Loucy (cell line): ENCODE data around the gene ANKS4B.

Experiments
- H2AFZ ChIP-seq: fragments of 200-600 bp; sonication (generic); 2 replicates; pipeline ENCODE4 v1.6.0; 2016; ENCODE audit warnings: antibody characterized with exemption, mild to moderate bottlenecking, low read length, moderate library complexity
- H3F3A ChIP-seq: fragments of 200-600 bp; 2 replicates; pipeline ENCODE4 v1.6.0; 2016; ENCODE audit warnings: antibody characterized with exemption, low read depth, mild to moderate bottlenecking
- H3K27me3 ChIP-seq: fragments of 200-600 bp; sonication (generic); 2 replicates; pipeline ENCODE4 v1.6.1; 2014; ENCODE audit warnings: low read length, mild to moderate bottlenecking; ENCODE audit not compliant: insufficient read depth, poor library complexity, severe bottlenecking
- H3K36me3 ChIP-seq: fragments of 200-600 bp; sonication (generic); 2 replicates; pipeline ENCODE4 v1.6.1; 2016; ENCODE audit warnings: low read length; ENCODE audit not compliant: insufficient read depth
- H3K4me1 ChIP-seq: fragments of 200-600 bp; sonication (generic); 2 replicates; pipeline ENCODE4 v1.5.1; 2014; ENCODE audit warnings: low read length, mild to moderate bottlenecking; ENCODE audit not compliant: insufficient read depth, poor library complexity, severe bottlenecking
- H3K4me2 ChIP-seq: fragments of 200-600 bp; sonication (generic); 2 replicates; pipeline ENCODE4 v1.6.0; 2014; ENCODE audit warnings: antibody characterized with exemption, low read length, low read depth, mild to moderate bottlenecking; ENCODE audit not compliant: poor library complexity, severe bottlenecking
- H3K4me3 ChIP-seq: fragments of 200-600 bp; sonication (generic); 2 replicates; pipeline ENCODE4 v1.5.1; 2014; ENCODE audit warnings: low read length, mild to moderate bottlenecking, mixed read lengths; ENCODE audit not compliant: poor library complexity, severe bottlenecking
- H3K79me2 ChIP-seq: fragments of 200-600 bp; sonication (generic); 2 replicates; pipeline ENCODE4 v1.6.1; 2014; ENCODE audit warnings: low read length; ENCODE audit not compliant: insufficient read depth
- H3K9ac ChIP-seq: fragments of 200-600 bp; sonication (generic); 2 replicates; pipeline ENCODE4 v1.6.0; 2014; ENCODE audit warnings: mild to moderate bottlenecking, low read depth, low read length, moderate library complexity; ENCODE audit not compliant: poor library complexity, severe bottlenecking
- H3K9me2 ChIP-seq: fragments of 200-600 bp; sonication (generic); replicated peaks from 2 replicates; pipeline ENCODE4 v1.6.1; 2016; ENCODE audit warnings: low read depth, low read length, mixed read lengths
- H3K9me3 ChIP-seq: fragments of 200-600 bp; sonication (generic); 2 replicates; pipeline ENCODE4 v1.6.1; 2014; ENCODE audit warnings: mild to moderate bottlenecking, antibody characterized with exemption, low read length, low read depth; ENCODE audit not compliant: insufficient read depth
- H4K20me1 ChIP-seq: fragments of 200-600 bp; sonication (generic); 2 replicates; pipeline ENCODE4 v1.6.0; 2014; ENCODE audit warnings: antibody characterized with exemption, low read length, mild to moderate bottlenecking; ENCODE audit not compliant: insufficient read depth, poor library complexity, severe bottlenecking
- EZH2phosphoT487 ChIP-seq: fragments of 200-600 bp; IDR thresholded peaks from 2 replicates; pipeline ENCODE4 v1.6.1; 2018; ENCODE audit warnings: antibody characterized with exemption, mild to moderate bottlenecking, moderate library complexity, borderline replicate concordance
- TF ChIP-seq, protein P1 (sequence below): fragments of 200-600 bp; sonication (generic); conservative IDR thresholded peaks from 2 replicates; pipeline ENCODE4 v1.5.1; 2014; ENCODE audit warnings: mild to moderate bottlenecking, antibody characterized with exemption, low read length

The ANKS4B gene

DNA sequence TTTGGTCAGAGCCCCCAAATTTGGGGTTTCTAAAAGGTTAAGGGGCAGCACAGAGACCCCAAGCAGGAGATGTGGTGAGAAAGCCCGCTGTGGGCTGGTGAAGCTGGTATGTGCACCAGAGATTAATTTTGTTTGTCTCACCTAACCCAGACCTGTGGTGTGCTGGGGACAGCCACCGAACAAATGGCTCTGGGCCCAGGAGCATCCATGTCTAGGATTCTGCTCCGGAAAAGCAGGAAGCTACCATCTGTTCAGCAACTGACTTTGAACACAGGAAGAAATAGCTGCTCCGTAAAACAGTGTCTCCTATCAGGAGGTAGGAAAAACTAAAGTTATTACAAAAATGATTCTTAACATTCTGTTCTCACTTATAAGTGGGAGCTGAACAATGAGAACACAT, 19.4 kb upstream of the ANKS4B start:
- no peaks in the 10 kb centered on the region for H3F3A ChIP-seq
- TF ChIP-seq, protein P1, sequence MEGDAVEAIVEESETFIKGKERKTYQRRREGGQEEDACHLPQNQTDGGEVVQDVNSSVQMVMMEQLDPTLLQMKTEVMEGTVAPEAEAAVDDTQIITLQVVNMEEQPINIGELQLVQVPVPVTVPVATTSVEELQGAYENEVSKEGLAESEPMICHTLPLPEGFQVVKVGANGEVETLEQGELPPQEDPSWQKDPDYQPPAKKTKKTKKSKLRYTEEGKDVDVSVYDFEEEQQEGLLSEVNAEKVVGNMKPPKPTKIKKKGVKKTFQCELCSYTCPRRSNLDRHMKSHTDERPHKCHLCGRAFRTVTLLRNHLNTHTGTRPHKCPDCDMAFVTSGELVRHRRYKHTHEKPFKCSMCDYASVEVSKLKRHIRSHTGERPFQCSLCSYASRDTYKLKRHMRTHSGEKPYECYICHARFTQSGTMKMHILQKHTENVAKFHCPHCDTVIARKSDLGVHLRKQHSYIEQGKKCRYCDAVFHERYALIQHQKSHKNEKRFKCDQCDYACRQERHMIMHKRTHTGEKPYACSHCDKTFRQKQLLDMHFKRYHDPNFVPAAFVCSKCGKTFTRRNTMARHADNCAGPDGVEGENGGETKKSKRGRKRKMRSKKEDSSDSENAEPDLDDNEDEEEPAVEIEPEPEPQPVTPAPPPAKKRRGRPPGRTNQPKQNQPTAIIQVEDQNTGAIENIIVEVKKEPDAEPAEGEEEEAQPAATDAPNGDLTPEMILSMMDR = no peak
- no peak for TF ChIP-seq EZH2phosphoT487
- no peak overlapping the region for H3K9ac ChIP-seq
- no peaks in the 10 kb centered on the region for H3K27me3 ChIP-seq
- H3K4me2 ChIP-seq = no peak overlapping the region
- H3K79me2 ChIP-seq = no peaks in the 10 kb centered on the region
- H3K9me3 ChIP-seq = no peaks in the 10 kb centered on the region
- H3K4me3 ChIP-seq = no peak overlapping the region
- H2AFZ ChIP-seq = no peak overlapping the region
- no peaks in the 10 kb centered on the region for H3K9me2 ChIP-seq
- H4K20me1 ChIP-seq = no peaks in the 10 kb centered on the region
- H3K36me3 ChIP-seq = no peaks in the 10 kb centered on the region
- no peaks in the 10 kb centered on the region for H3K4me1 ChIP-seq

DNA sequence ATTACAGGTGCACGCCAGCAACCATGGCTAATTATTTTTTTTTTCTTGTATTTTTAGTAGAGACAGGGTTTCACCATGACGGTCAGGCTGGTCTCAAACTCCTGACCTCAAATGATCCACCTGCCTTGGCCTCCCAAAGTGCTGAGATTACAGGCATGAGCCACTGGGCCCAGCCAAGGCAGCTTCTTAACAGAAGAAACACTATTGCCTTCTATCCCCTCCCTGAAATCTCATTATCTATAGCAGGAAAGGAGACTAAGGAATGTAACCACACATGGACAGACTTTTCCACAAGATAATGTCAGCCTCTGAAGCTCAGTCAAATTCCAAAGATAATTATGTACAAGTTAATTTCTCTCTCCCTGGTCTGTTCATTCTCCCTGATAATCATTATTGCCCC, 16.4 kb upstream of the ANKS4B start:
- no peak for TF ChIP-seq EZH2phosphoT487
- TF ChIP-seq, protein P1 = no peak
- H3K4me1 ChIP-seq = no peaks in the 10 kb centered on the region
- no peaks in the 10 kb centered on the region for H3K27me3 ChIP-seq
- no peaks in the 10 kb centered on the region for H3K79me2 ChIP-seq
- no peaks in the 10 kb centered on the region for H3K9me3 ChIP-seq
- no peak overlapping the region for H3K4me3 ChIP-seq
- H3K9me2 ChIP-seq = no peaks in the 10 kb centered on the region
- H3F3A ChIP-seq = no peaks in the 10 kb centered on the region
- H3K9ac ChIP-seq = no peak overlapping the region
- H4K20me1 ChIP-seq = no peaks in the 10 kb centered on the region
- no peak overlapping the region for H2AFZ ChIP-seq
- no peaks in the 10 kb centered on the region for H3K36me3 ChIP-seq
- no peak overlapping the region for H3K4me2 ChIP-seq

DNA sequence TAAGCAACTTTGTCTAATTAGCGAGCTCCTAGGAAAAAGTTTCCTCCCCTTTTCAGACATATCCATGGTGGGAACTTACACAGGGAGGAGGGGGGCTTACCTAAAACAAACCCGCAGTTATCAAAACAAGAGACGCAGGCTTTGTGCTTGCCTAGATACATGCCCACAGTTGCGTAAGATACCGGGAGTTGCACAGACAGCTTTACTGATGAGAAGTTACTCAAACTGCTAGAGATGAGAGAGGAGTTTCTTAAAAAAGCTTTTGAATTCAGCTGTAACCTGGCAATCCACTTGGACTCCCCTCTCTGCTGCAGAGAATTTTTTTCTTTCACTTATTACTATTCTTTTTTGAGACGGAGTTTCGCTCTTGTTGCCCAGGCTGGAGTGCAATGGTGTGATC, 15.3 kb upstream of the ANKS4B start:
- Histone ChIP-seq H3K9me3 (no peaks in the 10 kb centered on the region), H3K4me3 (no peak overlapping the region), H3K36me3 (no peaks in the 10 kb centered on the region), H3K27me3 (no peaks in the 10 kb centered on the region), H2AFZ (no peak overlapping the region), H3K4me2 (no peak overlapping the region), H3K4me1 (no peaks in the 10 kb centered on the region), H3F3A (no peaks in the 10 kb centered on the region), H4K20me1 (no peaks in the 10 kb centered on the region), H3K9ac (no peak overlapping the region), H3K79me2 (no peaks in the 10 kb centered on the region), H3K9me2 (no peaks in the 10 kb centered on the region)
- TF ChIP-seq, protein P1 = no peak
- TF ChIP-seq EZH2phosphoT487 = no peak
